HG02763 (cell line): ENCODE data around the gene STBD1.
"Not testable (repeated sequence)": the region's sequence is repeated elsewhere in the genome, so short reads cannot be mapped to it uniquely, and the experiment has no call there.

Source experiments
- ATAC-seq: cut with Tn5 transposase; IDR thresholded peaks from one replicate; pipeline ENCODE4 v1.9.1; 2021; ENCODE audit warnings: mild to moderate bottlenecking, moderate library complexity; ENCODE audit not compliant: unreplicated experiment

STBD1 gene

GRCh38 chr4:76315267-76315918 is 8.9 kb downstream of the STBD1 start:
- ATAC-seq, result no peak

- ATAC-seq, result no peak
Observed at GRCh38 chr4:76316131-76316530, 9.6 kb downstream of the STBD1 start.

- ATAC-seq, result no peak
Observed at GRCh38 chr4:76322236-76322635, 15.7 kb downstream of the STBD1 start.

GRCh38 chr4:76325072-76325471 is 18.5 kb downstream of the STBD1 start:
- ATAC-seq, result no peak

- no peak for ATAC-seq
Observed at GRCh38 chr4:76326515-76326914, 20.0 kb downstream of the STBD1 start.

GRCh38 chr4:76334885-76335284 is 28.4 kb downstream of the STBD1 start:
- no peak for ATAC-seq

GRCh38 chr4:76339364-76339763 is 32.8 kb downstream of the STBD1 start:
- ATAC-seq, result no peak

GRCh38 chr4:76341063-76341462 is 34.5 kb downstream of the STBD1 start:
- ATAC-seq, result no peak

- ATAC-seq, result no peak
Observed at GRCh38 chr4:76342191-76342590, 35.7 kb downstream of the STBD1 start.

- no peak for ATAC-seq
Observed at GRCh38 chr4:76342803-76343202, 36.3 kb downstream of the STBD1 start.

- no peak for ATAC-seq
Observed at GRCh38 chr4:76354517-76355473, 48.3 kb downstream of the STBD1 start.

- ATAC-seq, result no peak
Observed at GRCh38 chr4:76357981-76358380, 51.4 kb downstream of the STBD1 start.

GRCh38 chr4:76359881-76360466 is 53.4 kb downstream of the STBD1 start:
- not testable (repeated sequence) for ATAC-seq
